GM23338 (cell line): ENCODE data around the gene LTBR. TPM values are rescaled to one million over a fixed set of nuclear protein-coding genes. Genes with fewer than 3 reads are reported as not detected.

ENCODE experiments used
- CTCF ChIP-seq, 2 experiments: fragments of 200-600 bp in 1 of 2; sonication (generic) in 1 of 2; conservative IDR thresholded peaks; 2 replicates each; pipeline versions ENCODE4 v1.5.1 to v1.6.1; 2016 to 2017; ENCODE audit warnings: antibody characterized with exemption in 2 of 2, low read depth in 2 of 2, mild to moderate bottlenecking in 2 of 2, moderate library complexity in 1 of 2
- EZH2 ChIP-seq: fragments of 200-600 bp; sonication (generic); IDR thresholded peaks from one replicate; pipeline ENCODE4 v1.8.0; 2017; ENCODE audit warnings: antibody characterized with exemption, mild to moderate bottlenecking, low read depth; ENCODE audit not compliant: unreplicated experiment
- EZH2phosphoT487 ChIP-seq: fragments of 200-600 bp; sonication (generic); IDR thresholded peaks from one replicate; pipeline ENCODE4 v1.8.1; 2018; ENCODE audit warnings: antibody characterized with exemption; ENCODE audit not compliant: unreplicated experiment
- JUNB ChIP-seq: IDR thresholded peaks from one replicate; pipeline ENCODE4 v1.6.1; 2016; ENCODE audit warnings: antibody characterized with exemption; ENCODE audit not compliant: unreplicated experiment
- NANOG ChIP-seq: IDR thresholded peaks from 2 replicates; pipeline ENCODE4 v1.6.1; 2016; ENCODE audit warnings: antibody characterized with exemption, borderline replicate concordance
- STAT1 ChIP-seq: IDR thresholded peaks from one replicate; pipeline ENCODE4 v1.6.1; 2016; ENCODE audit warnings: antibody characterized with exemption; ENCODE audit not compliant: unreplicated experiment
- ZNF114 ChIP-seq: fragments of 250-450 bp; sonication (Bioruptor Pico); IDR thresholded peaks from 2 replicates; pipeline ENCODE4 v1.5.0; 2020; ENCODE audit warnings: mild to moderate bottlenecking, moderate library complexity
- ZNF462 ChIP-seq: fragments of 250-450 bp; sonication (Bioruptor Pico); IDR thresholded peaks from 2 replicates; pipeline ENCODE4 v1.5.0; 2020; ENCODE audit warnings: mild to moderate bottlenecking, moderate library complexity
- polyA plus RNA-seq: library from polyadenylated mRNA; unstranded; fragments of >200 nt; fragmentation: Nextera tagmentation; extraction: Ambion mirVana; gene quantifications from 2 replicates; pipeline ENCODE4 v1.2.1, GENCODE V29; 2016
- total RNA-seq: library from RNA; depleted of rRNA; stranded (reverse); fragments of >200 nt; shearing (Covaris generic); gene quantifications from 2 replicates; pipeline ENCODE4 v1.2.3, GENCODE V29; 2014

LTBR gene
- total and polyA plus RNA-seq, 2 experiments from 2014 or later, result 6.1 to 6.8 TPM

GRCh38 chr12:6420364-6420763 lies 36.4 kb downstream of the LTBR start (continued):
- TF ChIP-seq ZNF462 (no peak), CTCF (conservative IDR thresholded peaks at IDR 0.05; ENCODE audit: low read depth in 2 of 2) (no peak), ZNF114 (CRISPR knock-in tag) (no peak), EZH2 (no peak), JUNB (no peak), EZH2phosphoT487 (no peak), NANOG (no peak), STAT1 (no peak)
